GM18868 (cell line): Measurements from ENCODE around the gene RASSF3.
"Not testable (repeated sequence)": the region's sequence is repeated elsewhere in the genome, so short reads cannot be mapped to it uniquely, and the experiment has no call there.

Experiments
- ATAC-seq: cut with Tn5 transposase; IDR thresholded peaks from one replicate; pipeline ENCODE4 v1.9.1; 2021; ENCODE audit warnings: mild to moderate bottlenecking, moderate library complexity; ENCODE audit not compliant: unreplicated experiment

The RASSF3 gene

DNA sequence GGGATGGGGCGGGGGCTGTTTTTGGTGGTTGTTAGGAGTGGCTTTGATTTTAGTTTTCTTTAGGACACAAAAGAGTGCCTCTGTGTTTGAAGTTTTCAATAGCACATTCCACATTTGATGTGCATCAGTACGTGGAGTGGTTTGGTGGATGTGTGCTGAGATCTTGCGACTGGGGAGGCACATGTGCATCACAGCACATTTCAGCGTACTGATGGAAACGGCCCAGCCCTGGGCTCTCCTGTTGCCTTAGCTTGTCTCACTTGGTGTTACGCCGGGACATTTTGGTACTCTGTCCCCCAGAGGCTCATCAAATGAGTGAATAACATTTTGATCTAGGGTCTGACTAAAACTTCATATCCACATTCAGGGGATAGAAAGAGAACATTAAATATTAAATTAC is 78.4 kb downstream of the RASSF3 start:
- no peak for ATAC-seq

DNA sequence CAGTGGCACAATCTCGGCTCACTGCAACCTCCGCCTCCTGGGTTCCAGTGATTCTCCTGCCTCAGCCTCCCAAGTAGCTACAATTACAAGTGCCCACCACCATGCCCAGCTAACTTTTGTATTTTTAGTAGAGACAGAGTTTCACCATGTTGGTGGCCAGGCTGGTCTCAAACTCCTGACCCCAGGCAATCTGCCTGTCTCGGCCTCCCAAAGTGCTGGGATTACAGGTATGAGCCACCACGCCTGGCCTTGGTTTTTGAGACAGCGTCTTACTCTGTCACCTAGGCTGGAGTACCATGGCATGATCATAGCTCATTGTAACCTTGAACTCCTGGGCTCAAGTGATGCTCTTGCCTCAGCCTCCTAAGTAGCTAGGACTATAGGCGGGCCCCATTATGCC is 79.9 kb downstream of the RASSF3 start:
- not testable (repeated sequence) for ATAC-seq

DNA sequence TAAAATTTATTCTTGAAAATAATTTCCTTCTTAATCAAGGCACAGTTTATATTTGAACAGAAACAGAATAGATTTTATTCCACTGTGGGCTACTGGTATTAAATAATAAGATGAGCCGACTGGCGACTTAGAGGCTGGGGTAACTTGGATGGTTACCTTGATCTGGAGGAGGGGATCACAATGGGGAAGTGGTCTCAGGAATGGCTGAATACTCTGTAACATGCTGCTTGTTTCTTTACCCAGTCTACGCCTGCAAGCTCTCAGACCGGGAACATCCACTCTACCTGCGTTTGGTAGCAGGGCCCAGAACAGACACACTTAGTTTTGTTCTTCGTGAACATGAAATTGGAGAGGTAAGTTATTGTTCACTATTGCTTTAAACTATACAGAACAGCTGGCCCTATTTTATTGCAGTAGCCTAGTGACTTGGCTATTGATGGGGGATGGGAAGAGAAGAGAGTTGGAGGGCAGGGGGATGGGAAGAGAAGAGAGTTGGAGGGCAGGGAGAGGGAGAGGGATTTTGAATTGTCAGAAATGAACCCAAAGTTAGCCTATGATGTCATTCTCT is 81.0 kb downstream of the RASSF3 start:
- ATAC-seq = no peak

DNA sequence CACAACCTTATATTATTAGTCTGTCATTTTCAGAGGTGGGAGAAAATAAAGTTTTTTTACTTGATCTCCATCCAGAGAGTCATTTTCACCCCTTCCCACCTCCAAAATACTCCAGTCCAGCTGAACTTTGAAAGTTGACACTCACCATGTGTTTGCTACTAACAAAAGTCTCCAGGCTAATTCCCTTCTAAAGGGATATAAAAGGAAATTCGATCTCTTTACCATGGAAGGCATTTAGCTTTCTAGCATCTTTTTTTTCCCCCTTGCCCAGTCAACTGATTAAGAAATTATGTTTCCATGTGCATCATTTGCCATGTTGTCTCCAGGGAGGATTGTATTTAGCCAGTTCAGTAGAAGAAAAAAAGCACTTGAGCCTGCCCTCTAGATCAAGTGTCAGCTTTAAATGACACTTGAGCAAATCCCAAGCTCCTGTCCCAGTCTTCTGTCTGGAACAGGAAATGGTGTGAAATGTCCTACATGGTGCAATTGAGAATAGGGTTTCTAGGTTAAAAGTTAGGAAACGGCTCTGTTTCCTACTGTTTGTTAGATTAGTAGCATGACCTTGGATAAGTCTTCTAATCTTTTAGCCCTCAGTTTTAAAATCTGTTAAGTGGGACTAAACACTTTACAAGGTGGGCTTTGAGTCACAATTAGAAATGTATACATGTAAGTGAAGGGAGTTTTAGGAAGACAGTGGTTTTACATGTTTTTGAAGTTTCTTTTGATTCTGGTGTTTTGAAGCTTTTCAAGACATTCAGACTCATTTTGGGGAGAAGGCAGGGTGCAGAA is 81.7 kb downstream of the RASSF3 start:
- ATAC-seq = no peak

DNA sequence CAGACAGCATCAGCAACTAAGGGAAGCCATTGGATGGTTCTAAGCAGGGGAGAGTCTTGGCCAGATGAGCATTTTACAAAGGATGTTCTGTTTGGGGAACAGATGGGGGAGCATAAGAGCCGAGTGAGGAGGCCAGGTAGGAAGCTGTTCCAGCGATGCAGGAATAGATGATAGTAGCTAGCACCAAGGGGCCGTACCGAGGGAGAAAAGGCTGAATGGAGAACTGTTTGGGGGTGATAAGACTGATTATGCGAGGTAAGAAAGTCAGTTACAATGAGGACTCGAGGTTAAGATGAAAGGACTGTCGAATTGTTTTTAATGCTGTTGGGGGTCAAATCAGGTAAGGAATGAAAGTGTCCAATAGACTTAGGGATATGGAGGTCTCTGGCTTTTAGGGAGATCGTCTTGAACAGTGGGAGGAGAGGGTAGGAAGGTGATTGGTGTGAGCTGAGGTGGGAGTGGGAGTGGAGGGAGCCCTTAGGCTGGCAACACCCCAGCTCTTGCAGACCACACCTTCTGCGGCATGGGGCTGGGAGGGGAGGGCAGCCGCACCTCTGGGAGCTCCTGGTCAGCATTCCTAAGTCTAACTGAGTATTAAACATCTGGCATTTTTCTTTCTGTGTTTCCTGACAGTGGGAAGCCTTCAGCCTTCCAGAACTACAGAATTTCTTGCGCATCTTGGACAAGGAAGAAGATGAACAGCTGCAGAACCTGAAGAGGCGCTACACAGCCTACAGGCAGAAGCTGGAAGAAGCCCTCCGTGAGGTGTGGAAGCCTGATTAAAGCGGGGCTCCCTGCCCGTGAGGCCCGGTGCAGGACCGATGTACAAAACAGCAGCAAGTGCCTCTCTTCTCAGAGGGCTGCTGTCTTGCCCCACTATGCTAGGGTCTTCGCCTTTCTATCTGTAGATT is 84.1 kb downstream of the RASSF3 start:
- no peak for ATAC-seq

DNA sequence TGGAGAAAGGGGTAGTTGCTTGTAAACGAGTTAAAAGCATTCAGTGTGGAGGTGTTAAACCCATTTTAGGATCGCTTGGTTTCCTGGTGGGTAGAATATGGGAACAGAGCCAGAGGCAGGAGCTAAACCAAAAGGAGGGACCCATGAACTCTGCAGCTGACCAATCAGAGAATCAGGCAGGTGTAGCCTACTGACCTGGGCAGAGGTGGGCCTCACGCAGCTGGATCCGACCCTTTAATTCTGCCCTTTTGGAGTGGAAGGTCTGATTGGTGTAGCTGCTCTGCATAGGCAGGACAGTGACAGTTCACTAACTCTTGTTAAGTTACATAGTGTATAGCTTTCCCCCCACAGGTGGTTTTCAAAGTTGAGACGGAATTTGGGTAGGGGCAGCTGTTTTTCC is 85.3 kb downstream of the RASSF3 start:
- no peak for ATAC-seq

DNA sequence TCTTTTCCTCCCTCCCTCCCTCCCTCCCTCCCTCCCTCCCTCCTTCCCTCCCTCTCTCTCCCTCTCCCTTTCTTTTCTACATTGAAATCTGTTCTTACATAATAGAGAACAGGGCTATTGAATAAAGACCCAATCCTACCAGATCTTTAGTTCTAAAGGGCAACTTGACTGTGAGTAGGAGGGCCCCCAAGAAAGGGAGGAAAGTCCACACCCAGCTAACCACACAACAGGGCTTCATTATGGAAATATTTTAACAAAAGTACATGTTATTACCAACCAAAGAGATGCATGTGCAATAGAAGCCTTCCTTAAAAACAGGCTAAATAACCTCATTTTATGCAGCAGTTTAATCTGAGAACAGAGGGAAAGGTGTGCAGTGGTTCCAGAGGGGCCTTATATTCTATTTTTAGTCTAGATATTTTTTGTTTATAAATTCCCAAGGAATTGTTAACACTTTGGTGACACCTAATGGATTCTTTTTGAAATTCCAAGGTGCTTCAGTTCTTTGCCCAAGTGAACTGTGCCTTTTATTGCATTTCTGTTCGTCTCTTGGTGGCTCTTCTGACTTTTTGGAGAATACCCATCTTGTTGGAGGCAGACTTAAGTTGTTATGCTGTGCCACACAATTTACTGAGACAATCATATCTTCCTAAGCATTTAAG is 85.9 kb downstream of the RASSF3 start:
- ATAC-seq = no peak

DNA sequence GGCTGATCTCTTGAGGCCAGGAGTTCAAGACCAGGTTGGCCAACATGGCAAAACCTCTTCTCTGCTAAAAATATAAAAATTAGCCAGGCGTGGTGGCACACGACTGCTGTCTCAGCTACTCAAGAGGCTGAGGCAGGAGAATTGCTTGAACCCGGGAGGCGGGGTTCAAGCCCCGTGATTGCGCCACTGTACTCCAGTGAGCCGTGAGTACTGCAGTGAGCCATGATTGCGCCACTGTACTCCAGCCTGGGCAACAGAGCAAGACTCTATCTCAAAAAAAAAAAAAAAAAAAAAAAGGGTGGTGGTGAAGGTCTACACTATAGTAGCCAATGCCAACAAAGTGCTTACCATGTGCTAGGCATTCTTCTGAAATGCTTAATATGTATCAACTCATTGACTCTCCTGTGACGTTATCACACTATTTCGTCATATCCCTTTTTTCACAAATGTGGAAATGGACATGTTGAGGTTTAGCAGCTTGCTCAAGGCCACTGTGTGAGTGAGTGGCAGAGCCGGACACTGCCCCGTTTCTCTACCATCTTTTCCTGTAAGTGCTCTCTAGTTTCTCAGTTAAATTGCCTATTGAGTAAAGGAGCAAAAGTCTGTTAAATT is 89.3 kb downstream of the RASSF3 start:
- ATAC-seq = no peak

DNA sequence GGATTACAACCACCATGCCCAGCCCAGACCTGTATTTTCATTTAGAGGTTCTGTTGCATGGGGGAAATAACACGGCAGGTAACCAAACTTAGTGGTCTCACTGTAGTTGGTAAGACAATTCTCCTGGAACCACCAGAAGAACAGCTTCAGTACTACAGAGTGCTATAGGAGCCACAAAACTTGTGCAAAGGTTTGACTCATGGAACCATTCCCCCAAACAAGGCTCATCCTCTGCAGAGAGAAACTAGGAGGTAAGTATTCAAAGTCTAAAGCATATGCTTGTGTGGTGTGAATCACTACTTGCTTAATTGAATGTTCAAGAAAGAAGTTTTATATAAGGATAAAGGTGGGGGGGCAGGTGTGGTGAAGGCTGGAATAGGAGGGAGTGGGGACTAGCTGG is 90.2 kb downstream of the RASSF3 start:
- ATAC-seq = no peak

DNA sequence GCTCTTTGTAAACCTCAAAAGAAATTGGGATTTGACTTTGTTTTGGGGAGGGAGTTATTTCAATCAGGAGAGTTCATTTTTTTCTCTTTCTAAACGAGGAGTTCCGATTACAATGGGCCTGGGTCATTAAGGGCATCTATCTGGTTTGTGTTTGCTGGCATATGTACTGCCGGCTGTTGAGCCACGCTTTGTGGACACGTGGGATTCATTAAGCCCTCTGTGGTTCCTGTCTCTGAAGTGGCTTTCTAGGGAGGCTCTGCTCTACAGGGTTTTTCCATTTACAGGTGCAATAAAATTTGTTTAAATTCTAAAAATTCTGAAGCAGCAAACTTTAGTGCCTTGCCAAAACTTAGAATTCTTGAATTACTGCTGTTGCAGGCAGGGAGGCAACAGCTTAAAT is 91.0 kb downstream of the RASSF3 start:
- ATAC-seq = no peak

DNA sequence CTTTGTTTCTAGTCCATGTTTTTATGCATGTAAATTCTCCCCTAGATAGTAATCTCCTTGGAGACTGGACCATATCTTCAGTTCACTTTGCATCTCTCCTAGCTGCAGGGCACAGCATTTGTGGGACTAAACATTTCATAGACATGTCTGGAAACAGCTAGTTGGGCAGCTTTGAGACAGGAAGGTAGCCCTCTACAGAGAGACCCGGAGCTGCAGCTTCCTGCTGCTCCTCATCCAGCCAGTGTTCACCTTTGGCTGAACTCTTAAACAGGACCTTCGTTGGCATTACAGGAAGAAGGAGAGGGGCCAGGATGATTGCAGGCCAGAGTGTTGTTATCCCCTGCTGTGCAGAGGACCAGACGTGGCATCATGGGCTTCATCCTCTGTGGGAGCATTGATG is 96.0 kb downstream of the RASSF3 start:
- no peak for ATAC-seq

DNA sequence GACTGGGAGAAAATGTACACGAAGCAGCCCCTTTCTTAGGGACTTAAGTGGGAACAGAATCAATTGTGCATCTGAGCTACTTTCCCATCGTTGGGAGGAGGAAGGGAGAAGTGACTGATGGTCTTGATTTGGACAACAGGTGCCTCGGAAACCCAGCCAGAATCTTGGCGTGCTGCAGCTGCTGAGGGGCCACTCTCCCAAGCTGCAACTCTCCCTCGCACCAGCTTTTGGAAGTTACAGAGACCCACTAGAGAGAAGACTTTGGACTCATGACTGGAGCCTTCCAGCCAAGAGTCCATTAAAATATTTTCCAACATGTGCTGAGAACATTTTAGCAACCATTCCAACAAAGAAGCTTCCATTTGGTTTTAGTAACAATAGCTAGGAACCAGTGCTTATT is 96.6 kb downstream of the RASSF3 start:
- ATAC-seq = no peak

DNA sequence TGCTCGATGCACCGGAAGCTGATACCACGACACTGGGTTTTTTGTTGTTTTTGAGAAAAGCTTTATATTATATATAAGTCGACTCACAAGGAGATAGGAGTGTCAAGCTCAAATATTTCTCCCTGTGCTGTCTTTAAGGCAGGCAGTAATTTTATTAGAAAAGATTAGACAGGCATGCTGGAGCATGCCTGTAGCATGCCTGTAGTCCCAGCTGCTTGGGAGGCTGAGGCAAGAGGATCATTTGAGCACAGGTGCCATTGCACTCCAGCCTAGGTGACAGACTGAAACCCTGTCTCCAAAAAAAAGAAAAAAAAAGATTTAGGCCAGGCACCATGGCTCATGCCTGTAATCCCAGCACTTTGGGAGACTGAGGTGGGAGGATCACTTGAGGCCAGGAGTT is 97.1 kb downstream of the RASSF3 start:
- ATAC-seq = no peak

DNA sequence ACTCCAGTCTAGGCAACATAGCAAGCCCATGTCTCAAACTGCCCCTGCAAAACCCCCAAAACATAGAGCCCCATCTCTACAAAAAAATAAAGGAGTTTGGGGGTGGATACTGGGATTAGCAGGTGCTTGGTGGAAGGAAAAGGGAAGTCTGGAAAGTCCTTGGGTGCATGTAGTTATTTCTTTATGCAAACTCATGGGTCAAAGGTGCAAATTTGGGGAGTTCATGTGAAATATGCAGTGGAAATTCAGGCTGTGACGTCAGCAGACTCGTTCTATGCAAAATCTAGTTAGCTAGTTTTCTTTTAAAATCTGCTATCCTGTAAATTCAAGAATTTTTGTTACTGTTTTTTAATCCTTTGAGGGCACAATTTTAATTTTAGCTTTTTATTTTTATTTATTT is 97.6 kb downstream of the RASSF3 start:
- ATAC-seq = no peak

DNA sequence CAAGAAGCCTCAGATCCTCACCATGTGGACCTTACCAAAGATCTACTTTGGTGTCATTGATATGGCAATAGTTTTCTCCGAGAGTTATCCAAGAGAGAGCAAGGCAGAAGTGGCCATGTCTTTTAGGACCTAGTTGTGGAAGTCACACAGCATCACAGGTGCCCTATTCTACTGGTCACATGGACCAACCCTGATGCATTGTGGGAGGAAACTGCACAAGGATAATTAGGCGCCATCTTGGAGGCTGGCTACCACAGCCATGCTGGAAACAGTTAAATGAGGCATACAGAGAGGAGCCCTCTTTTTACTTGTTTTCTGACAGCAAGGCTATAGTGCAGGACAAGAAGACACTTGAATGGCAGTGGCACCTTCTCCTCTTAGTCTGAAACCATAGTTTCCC is 99.1 kb downstream of the RASSF3 start:
- ATAC-seq = no peak

DNA sequence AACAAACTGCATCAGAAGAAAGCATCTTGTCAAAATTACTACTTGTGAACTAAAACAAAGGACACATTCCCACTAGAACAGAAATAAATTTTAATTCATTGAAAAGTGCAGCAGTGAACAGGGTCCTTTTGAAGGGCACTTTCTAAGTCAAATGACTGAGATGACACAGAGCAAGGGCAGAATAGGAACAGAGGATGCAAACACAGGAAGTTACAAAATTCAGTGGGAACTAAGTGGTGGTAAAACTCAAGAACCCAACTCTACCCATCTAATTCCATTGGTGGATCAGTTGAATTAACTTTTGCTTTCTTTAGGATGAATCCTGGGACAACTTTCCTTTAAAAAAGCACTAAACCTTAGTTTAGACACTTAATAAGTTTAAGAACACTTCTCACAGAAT is 103.1 kb downstream of the RASSF3 start:
- no peak for ATAC-seq

DNA sequence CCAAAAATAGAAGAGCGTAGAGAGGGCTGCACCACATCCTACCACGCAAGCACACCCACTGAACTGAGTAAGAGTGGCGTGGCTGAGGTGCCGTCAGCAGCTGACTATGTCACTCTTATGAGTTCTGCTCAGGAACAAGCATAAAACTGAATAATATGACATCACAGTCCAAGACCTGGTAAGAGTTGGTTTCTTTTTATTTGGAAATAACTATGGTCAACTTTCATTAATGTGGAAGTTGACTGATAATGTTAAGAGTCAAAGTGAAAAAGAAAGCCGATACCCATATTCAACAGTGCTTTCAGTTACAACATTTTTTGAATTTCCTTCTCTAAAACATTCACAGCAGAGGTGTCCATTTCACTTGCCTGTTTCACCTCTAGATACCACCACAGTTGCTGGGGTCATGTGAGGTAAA is 104.3 kb downstream of the RASSF3 start:
- peak; percentile 63 for ATAC-seq

DNA sequence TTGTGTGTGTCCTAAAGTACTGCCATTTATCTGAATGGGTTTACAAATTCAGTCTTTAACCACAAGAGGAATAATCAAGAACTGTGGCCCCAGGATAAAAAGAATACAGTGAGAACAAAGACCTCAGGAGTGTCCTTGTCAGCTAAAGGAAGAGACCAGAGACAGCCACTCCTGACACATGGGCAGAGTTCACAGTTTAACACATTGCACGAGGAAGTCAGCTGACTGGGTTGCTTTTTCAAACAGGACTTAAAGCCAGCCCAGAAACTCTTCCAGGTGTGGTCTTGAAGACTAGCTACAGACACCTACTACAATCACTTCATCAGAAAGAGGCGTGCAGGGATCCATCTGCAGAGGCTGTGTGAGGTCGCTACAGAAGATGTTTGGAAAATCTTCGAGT is 106.1 kb downstream of the RASSF3 start:
- no peak for ATAC-seq

DNA sequence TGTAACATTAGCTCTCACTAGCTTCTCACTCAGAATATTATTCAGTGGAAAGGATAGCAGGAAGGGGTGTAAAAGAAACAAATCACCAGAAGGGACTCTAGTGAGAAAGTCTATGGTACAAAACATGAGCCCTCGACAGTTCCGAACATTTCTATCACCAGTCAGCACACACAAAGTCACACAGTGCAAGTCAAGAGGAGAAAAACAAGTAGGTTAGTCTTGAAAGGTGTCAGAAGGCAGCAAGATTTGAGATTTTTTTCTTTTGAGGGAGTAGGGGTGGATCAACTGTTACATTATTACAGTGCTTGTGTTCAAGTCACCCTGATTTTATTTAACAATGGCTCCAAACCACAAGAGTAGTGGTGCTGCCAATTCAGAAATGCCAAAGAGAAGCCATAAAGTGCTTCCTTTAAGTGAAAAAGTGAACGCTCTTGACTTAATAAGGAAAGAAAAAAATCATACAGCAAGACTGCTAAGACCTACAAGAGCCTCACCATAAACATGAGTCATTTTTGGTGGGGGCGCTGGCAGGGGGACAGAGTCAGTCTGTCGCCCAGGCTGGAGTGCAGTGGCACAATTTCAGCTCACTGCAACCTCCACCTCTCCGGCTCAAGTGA is 106.7 kb downstream of the RASSF3 start:
- no peak for ATAC-seq

DNA sequence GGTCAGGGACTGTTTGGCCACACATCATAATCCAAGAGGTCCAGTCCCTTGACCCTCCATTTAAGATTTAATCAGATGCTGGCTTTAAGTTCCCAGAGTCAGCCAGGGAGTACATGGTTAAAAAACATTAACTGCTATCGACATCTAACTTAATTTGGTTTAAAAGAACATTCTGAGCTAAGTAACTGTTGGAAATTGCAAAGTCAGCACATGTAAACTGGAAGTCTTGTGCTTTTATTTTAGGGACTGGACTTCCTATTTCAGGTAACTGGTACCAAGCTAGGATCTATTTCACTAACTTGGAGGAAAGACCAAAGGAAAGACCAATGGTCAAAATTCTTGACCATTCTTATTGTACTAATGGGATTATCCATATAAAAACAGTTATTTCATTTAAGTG is 108.4 kb downstream of the RASSF3 start:
- ATAC-seq = no peak
